Sigmoid colon (tissue), 4 donors: ENCODE data around the gene KIAA1549.

ENCODE experiments used
- CTCF ChIP-seq, 4 experiments: fragments of 450-650 bp in 3 of 4; fragments of 200-600 bp in 1 of 4; IDR thresholded peaks; one replicate each; pipeline ENCODE4 v1.5.1; 2016 to 2019; ENCODE audit warnings: antibody characterized with exemption in 4 of 4, mild to moderate bottlenecking in 3 of 4, moderate library complexity in 2 of 4
- EP300 ChIP-seq, 4 donors: sonication (generic); formaldehyde crosslinking; IDR thresholded peaks; one replicate each; pipeline ENCODE4 v1.6.1; 2017; ENCODE audit warnings: antibody characterized with exemption in 4 of 4
- POLR2A ChIP-seq, 2 donors: fragments of 450-650 bp; IDR thresholded peaks; one replicate each; pipeline ENCODE4 v1.6.1; 2016; ENCODE audit warnings: antibody characterized with exemption in 2 of 2, mild to moderate bottlenecking in 2 of 2, moderate library complexity in 2 of 2
- POLR2AphosphoS5 ChIP-seq, 4 donors: sonication (generic); formaldehyde crosslinking; IDR thresholded peaks; one replicate each; pipeline ENCODE4 v1.6.1; 2017; ENCODE audit warnings: antibody characterized with exemption in 4 of 4

DNA sequence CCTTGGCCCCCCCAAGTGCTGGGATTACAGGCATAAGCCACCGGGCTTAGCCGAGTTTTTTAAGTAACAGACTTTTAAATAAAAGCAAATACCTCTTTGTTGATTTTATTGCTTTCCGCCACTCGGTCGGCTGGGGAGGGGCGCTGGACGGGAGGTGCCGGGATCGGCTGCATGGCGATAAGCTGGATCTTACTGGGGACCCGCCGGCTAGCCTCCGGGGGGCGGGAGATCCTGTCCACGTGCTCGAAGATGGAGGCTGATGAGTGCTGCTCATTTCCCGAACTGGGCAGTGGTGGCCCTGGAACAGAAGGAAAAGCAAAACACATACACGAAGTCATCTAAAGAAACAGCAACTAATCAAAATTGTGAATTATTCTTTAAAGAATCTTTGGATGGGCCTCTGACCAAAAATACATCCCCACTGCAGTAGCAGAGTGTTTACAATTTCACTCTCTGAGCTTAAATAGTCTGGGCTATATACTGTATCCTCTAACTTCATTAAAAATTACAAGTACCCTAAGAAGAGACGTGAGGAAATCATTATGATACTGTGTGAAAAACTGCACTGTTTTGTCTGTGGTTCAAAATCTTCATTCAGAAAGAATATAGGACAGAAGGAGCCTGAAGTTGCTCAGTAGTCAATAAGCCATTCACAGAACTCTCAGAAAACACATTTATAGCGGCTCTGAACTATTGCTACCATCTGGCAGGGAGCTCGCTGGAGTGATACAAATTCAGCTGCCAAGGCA lies 110.0 kb downstream of the KIAA1549 start:
- TF ChIP-seq CTCF (IDR thresholded peaks at IDR 0.05) (no peak), POLR2AphosphoS5 (IDR thresholded peaks at IDR 0.05) (no peak), POLR2A (IDR thresholded peaks at IDR 0.05) (no peak), EP300 (IDR thresholded peaks at IDR 0.05) (no peak)
